PC-3 (cell line): ENCODE data around the gene DPEP2NB.

Experiments used
- CTCF ChIP-seq: fragments of 300-600 bp; sonication (generic); conservative IDR thresholded peaks from 2 replicates; pipeline ENCODE4 v1.5.1; 2017; ENCODE audit warnings: antibody characterized with exemption, low read depth, mild to moderate bottlenecking, low read length
- EZH2 ChIP-seq: fragments of 300-600 bp; sonication (generic); IDR thresholded peaks from one replicate; pipeline ENCODE4 v1.6.1; 2017; ENCODE audit warnings: antibody characterized with exemption, mild to moderate bottlenecking, low read length; ENCODE audit not compliant: unreplicated experiment
- EZH2phosphoT487 ChIP-seq: fragments of 300-600 bp; sonication (generic); IDR thresholded peaks from 2 replicates; pipeline ENCODE4 v1.6.1; 2018; ENCODE audit warnings: mild to moderate bottlenecking, antibody characterized with exemption, low read length, borderline replicate concordance

GRCh38 chr16:67965668-67966548 is 49.8 kb downstream of the DPEP2NB start:
- no peak for TF ChIP-seq CTCF
- no peak for TF ChIP-seq EZH2phosphoT487
- no peak for TF ChIP-seq EZH2
